ENCODE results near the gene KLKB1.

KLKB1 gene

DNA sequence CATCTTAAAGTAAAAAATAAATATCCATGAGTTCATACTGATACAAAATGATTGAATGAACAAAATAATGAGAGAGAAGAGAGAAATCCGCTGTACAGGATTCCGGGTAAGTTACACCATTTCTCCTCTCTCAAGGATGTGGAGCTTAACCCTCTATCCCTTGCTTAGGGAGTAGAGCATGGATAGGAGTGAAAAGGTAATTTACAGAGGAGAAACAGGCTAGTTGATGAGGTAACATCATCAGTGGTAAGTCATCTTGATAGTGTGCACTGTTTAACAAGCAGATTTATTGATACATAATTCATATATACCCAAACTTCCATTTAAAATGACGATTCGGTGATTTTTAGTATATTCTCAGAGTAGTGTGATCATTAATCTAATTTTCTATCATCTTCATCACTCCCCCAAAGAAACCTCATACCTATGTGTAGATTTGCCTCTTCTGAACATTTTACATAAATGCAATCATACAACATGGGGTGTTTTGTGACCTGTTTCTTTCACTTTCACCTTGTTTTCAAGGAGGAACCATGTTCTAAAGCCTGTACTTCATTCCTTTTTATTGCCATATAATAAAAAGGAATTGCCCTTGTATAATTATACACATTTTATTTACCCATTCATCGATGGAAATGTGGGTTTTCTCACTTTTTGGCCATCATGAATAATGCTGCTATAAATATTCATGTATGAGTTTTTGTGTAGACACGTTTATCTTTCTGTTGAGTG, 73.5 kb downstream of the KLKB1 start:
- TF ChIP-seq, protein P1, sequence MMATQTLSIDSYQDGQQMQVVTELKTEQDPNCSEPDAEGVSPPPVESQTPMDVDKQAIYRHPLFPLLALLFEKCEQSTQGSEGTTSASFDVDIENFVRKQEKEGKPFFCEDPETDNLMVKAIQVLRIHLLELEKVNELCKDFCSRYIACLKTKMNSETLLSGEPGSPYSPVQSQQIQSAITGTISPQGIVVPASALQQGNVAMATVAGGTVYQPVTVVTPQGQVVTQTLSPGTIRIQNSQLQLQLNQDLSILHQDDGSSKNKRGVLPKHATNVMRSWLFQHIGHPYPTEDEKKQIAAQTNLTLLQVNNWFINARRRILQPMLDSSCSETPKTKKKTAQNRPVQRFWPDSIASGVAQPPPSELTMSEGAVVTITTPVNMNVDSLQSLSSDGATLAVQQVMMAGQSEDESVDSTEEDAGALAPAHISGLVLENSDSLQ (IDR thresholded peaks at IDR 0.05) = no peak
- no peak for TF ChIP-seq TARDBP (IDR thresholded peaks at IDR 0.05)
- no peak for TF ChIP-seq FOXK2 (IDR thresholded peaks at IDR 0.05)
- TF ChIP-seq CTBP1 (IDR thresholded peaks at IDR 0.05; ENCODE audit: borderline replicate concordance) = no peak
- TF ChIP-seq ELF4 (IDR thresholded peaks at IDR 0.05) = no peak
- TF ChIP-seq LEF1 (IDR thresholded peaks at IDR 0.05; ENCODE audit: borderline replicate concordance) = no peak
- TF ChIP-seq ARNT (IDR thresholded peaks at IDR 0.05) = no peak
- no peak for TF ChIP-seq BHLHE40 (IDR thresholded peaks at IDR 0.05; ENCODE audit: borderline replicate concordance)
- TF ChIP-seq HDGF (IDR thresholded peaks at IDR 0.05; ENCODE audit: borderline replicate concordance) = no peak
- no peak for TF ChIP-seq SP1 (IDR thresholded peaks at IDR 0.05)
- TF ChIP-seq SUZ12 (IDR thresholded peaks at IDR 0.05) = no peak
- TF ChIP-seq L3MBTL2 (conservative IDR thresholded peaks at IDR 0.05) = no peak
- no peak for TF ChIP-seq FOXA1 (IDR thresholded peaks at IDR 0.05)
- no peak for TF ChIP-seq NFRKB (IDR thresholded peaks at IDR 0.05)
- ChIA-PET CTCF (interaction anchor here (1.6 kb wide), 1 partner anchor 286 kb away, joined by 5 read pairs; no protein-coding TSS in a partner anchor), POLR2A (no interaction called here)
- DNase-seq (ENCODE audit: extremely low spot score) = no peak

DNA sequence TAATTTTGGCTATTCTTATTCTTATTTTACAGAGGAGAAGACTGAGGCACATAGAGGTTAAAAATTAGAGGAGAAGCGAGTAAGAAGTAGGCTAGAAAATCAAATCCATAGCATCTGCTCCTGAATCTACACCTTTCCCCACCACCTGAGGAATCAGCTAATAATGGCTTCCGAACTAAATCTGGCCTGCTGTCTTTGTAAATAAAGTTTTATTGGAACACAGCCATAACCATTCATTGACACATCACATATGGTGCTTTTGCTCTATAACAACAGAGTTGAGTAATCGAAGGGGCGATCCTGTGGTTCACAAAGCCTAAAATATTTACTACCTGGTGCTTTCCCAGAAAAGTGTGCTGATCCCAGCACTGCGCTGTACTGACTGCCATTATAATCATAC, 76.9 kb downstream of the KLKB1 start:
- ChIA-PET POLR2A (no interaction called here), CTCF (no interaction called here)
- no peak for DNase-seq (ENCODE audit: extremely low spot score)
- TF ChIP-seq FOXM1 (IDR thresholded peaks at IDR 0.05; ENCODE audit: borderline replicate concordance) (no peak), FOXA1 (IDR thresholded peaks at IDR 0.05) (no peak), SP1 (IDR thresholded peaks at IDR 0.05) (no peak), BHLHE40 (IDR thresholded peaks at IDR 0.05; ENCODE audit: borderline replicate concordance) (no peak), L3MBTL2 (conservative IDR thresholded peaks at IDR 0.05) (no peak), ARNT (IDR thresholded peaks at IDR 0.05) (no peak), CTBP1 (IDR thresholded peaks at IDR 0.05; ENCODE audit: borderline replicate concordance) (no peak), NFRKB (IDR thresholded peaks at IDR 0.05) (no peak), HDGF (IDR thresholded peaks at IDR 0.05; ENCODE audit: borderline replicate concordance) (no peak), SUZ12 (IDR thresholded peaks at IDR 0.05) (no peak), FOXK2 (IDR thresholded peaks at IDR 0.05) (no peak), ZNF384 (IDR thresholded peaks at IDR 0.05) (no peak), ELF4 (IDR thresholded peaks at IDR 0.05) (no peak)
- TF ChIP-seq, protein P1 (IDR thresholded peaks at IDR 0.05) = no peak

DNA sequence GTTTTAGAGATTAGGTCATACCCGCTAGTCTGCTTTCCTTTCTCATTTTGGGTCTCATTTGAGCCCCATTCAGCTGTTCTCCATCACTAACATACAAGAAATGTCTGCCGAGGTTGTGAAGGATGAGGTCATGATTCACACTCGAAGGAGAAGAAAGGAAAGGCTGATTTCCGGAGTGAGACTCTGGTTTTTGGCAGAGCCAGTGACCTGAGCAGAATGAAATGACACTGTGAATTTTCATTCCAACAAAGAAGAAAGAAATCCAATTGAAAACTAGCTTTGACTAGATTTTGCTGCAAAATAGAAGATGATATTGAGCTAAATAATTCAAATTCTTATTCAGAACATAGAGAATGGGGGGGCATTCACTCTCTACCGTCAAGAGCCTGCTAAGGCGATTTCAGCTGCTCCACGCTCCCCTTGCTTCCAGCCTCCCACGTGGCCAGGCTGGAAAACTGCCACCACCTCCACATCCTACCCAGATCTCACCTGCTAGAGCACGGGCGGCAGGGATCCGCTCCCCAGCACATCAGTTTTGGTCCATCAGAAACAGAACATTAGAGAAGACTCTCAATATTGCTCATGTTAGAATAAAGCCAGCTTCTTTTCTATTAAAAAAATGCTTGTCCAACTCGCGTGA, 77.7 kb downstream of the KLKB1 start:
- TF ChIP-seq LEF1 (IDR thresholded peaks at IDR 0.05; ENCODE audit: borderline replicate concordance) = no peak
- TF ChIP-seq FOXM1 (IDR thresholded peaks at IDR 0.05; ENCODE audit: borderline replicate concordance) = no peak
- TF ChIP-seq FOXK2 (IDR thresholded peaks at IDR 0.05) = no peak
- TF ChIP-seq ARNT (IDR thresholded peaks at IDR 0.05) = no peak
- TF ChIP-seq, protein P1 (IDR thresholded peaks at IDR 0.05) = no peak
- no peak for TF ChIP-seq ZNF384 (IDR thresholded peaks at IDR 0.05)
- no peak for TF ChIP-seq NFRKB (IDR thresholded peaks at IDR 0.05)
- no peak for TF ChIP-seq SP1 (IDR thresholded peaks at IDR 0.05)
- no peak for TF ChIP-seq SUZ12 (IDR thresholded peaks at IDR 0.05)
- TF ChIP-seq HDGF (IDR thresholded peaks at IDR 0.05; ENCODE audit: borderline replicate concordance) = no peak
- ChIA-PET CTCF (interaction anchor here (1.2 kb wide), 1 partner anchor 8 kb away, joined by 3 read pairs; no protein-coding TSS in a partner anchor), POLR2A (no interaction called here)
- no peak for DNase-seq (ENCODE audit: extremely low spot score)

DNA sequence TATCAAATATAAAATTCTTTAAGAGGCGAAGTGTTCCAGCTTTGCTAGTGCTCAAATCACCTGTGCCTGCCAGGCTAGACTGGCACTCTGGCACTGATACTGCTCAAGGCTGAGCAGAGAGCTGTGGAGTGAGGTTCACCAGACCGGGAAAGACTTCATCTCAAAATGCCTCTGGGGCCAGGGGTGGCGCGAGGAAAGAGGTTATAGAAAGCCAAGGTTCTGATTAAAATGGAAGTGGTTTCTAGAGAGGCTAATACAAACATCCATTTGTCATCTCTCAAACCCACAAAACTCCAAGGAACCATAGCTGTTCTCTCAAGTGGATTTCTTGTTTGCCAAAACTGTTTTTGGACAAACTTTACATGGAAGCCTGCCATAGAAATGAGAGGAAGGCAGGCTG, 80.2 kb downstream of the KLKB1 start:
- no peak for DNase-seq (ENCODE audit: extremely low spot score)
- TF ChIP-seq TARDBP (IDR thresholded peaks at IDR 0.05) = no peak
- no peak for TF ChIP-seq ARNT (IDR thresholded peaks at IDR 0.05)
- TF ChIP-seq ELF4 (IDR thresholded peaks at IDR 0.05) = no peak
- no peak for TF ChIP-seq L3MBTL2 (conservative IDR thresholded peaks at IDR 0.05)
- no peak for TF ChIP-seq FOXM1 (IDR thresholded peaks at IDR 0.05; ENCODE audit: borderline replicate concordance)
- no peak for TF ChIP-seq FOXK2 (IDR thresholded peaks at IDR 0.05)
- no peak for TF ChIP-seq ZNF384 (IDR thresholded peaks at IDR 0.05)
- TF ChIP-seq CTBP1 (IDR thresholded peaks at IDR 0.05; ENCODE audit: borderline replicate concordance) = no peak
- TF ChIP-seq HDGF (IDR thresholded peaks at IDR 0.05; ENCODE audit: borderline replicate concordance) = no peak
- TF ChIP-seq NFRKB (IDR thresholded peaks at IDR 0.05) = no peak
- ChIA-PET POLR2A (no interaction called here), CTCF (no interaction called here)

DNA sequence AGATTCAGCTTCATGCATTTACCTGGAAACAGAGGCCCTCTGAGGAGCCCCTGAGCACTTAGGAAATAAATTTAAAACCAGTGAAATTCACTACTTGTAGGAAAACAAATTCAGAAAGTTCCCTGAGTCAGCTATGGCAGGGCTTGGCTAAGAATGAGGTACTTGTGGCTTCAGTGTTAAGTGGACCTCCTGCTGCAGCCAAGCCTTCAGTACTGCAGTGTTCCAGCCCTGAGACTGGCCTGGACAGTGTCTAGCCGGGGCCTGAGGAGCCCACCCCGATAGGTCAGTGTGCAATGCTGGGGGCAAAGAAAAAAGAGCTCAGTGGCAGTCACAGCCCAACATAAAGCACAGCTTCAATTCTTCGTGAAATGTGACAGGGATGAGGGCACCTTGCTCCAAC, 80.6 kb downstream of the KLKB1 start:
- CTCF ChIA-PET = no interaction called here
- POLR2A ChIA-PET = no interaction called here
- TF ChIP-seq ARNT (IDR thresholded peaks at IDR 0.05) (no peak), L3MBTL2 (conservative IDR thresholded peaks at IDR 0.05) (no peak), SUZ12 (IDR thresholded peaks at IDR 0.05) (no peak), CTBP1 (IDR thresholded peaks at IDR 0.05; ENCODE audit: borderline replicate concordance) (no peak), ELF4 (IDR thresholded peaks at IDR 0.05) (no peak), FOXA1 (IDR thresholded peaks at IDR 0.05) (no peak), FOXK2 (IDR thresholded peaks at IDR 0.05) (no peak)
- TF ChIP-seq, protein P1 (IDR thresholded peaks at IDR 0.05) = no peak
- no peak for DNase-seq (ENCODE audit: extremely low spot score)
